Measurements from ENCODE around the gene KATNAL2. TPM values are rescaled to one million over a fixed set of nuclear protein-coding genes. Genes with fewer than 3 reads are reported as not detected.

KATNAL2 gene
- total RNA-seq, 1 donor from 2014 or later = 5.2 TPM

GRCh38 chr18:47036927-47037578, 119.7 kb downstream of the KATNAL2 start:
- no peak overlapping the region for H3K27ac ChIP-seq
- intact Hi-C loops (cut with DNase I) = no loop called here
- no peak overlapping the region for H3K4me3 ChIP-seq
- no peaks in the 10 kb centered on the region for H3K9me3 ChIP-seq
- TF ChIP-seq POLR2A (IDR thresholded peaks at IDR 0.05) = no peak
- TF ChIP-seq, protein P1, sequence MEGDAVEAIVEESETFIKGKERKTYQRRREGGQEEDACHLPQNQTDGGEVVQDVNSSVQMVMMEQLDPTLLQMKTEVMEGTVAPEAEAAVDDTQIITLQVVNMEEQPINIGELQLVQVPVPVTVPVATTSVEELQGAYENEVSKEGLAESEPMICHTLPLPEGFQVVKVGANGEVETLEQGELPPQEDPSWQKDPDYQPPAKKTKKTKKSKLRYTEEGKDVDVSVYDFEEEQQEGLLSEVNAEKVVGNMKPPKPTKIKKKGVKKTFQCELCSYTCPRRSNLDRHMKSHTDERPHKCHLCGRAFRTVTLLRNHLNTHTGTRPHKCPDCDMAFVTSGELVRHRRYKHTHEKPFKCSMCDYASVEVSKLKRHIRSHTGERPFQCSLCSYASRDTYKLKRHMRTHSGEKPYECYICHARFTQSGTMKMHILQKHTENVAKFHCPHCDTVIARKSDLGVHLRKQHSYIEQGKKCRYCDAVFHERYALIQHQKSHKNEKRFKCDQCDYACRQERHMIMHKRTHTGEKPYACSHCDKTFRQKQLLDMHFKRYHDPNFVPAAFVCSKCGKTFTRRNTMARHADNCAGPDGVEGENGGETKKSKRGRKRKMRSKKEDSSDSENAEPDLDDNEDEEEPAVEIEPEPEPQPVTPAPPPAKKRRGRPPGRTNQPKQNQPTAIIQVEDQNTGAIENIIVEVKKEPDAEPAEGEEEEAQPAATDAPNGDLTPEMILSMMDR (IDR thresholded peaks at IDR 0.05) = no peak
- DNase-seq (ENCODE audit: extremely low spot score in 2 of 2) = no peak
- H3K36me3 ChIP-seq = no peaks in the 10 kb centered on the region
- no peaks in the 10 kb centered on the region for H3K27me3 ChIP-seq
- no peaks in the 10 kb centered on the region for H3K4me1 ChIP-seq

DNA sequence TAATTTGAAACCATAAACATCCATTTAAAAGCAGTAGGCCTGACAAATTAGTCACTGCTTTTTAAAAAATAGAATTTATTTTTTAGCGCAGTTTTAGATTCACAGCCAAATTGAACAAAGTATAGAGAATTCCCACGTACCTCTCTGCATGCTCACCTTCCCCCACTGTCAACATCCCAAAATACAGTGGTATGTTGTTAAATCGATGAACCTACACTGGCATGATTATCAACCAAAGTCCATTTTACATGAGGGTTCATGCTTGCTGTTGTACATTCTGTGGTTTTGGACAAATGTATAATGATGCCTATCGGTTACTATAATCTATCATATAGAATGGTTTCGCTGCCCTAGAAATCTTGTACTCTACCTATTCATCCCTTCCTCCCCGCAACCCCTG, 123.6 kb downstream of the KATNAL2 start:
- Histone ChIP-seq H3K27me3 (no peaks in the 10 kb centered on the region), H3K27ac (no peak overlapping the region), H3K9me3 (no peaks in the 10 kb centered on the region), H3K36me3 (no peaks in the 10 kb centered on the region), H3K4me1 (no peaks in the 10 kb centered on the region), H3K4me3 (no peak overlapping the region)
- TF ChIP-seq, protein P1 (IDR thresholded peaks at IDR 0.05) = no peak
- TF ChIP-seq POLR2AphosphoS5 (IDR thresholded peaks at IDR 0.05; ENCODE audit: insufficient read depth in 1 of 2, low read depth in 1 of 2) = no peak
- no peak for TF ChIP-seq POLR2A (IDR thresholded peaks at IDR 0.05)
- DNase-seq (ENCODE audit: extremely low spot score in 2 of 2) = no peak
- intact Hi-C loops (cut with DNase I) = no loop called here

DNA sequence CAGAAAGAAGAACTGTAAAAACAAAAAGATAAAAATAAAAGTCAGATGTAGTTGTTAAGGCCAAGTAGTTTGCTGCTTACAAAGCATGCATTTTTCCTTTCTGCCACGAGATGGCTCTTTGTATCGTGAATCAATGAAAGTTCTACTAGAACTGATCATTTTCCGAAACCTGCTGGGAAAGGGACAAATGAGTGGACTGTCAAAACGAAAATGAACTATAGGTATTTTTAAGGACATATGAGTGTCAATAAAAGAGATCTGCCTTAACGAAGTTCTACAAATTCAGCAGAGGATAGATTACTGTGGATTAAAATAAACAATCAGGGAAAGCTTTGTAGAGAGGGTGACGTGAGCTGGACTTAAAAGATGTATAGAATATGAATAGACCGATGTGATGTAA, 133.1 kb downstream of the KATNAL2 start:
- Histone ChIP-seq H3K9me3 (no peaks in the 10 kb centered on the region), H3K4me3 (no peak overlapping the region), H3K36me3 (no peaks in the 10 kb centered on the region), H3K27ac (no peak overlapping the region), H3K27me3 (no peaks in the 10 kb centered on the region), H3K4me1 (no peaks in the 10 kb centered on the region)
- TF ChIP-seq, protein P1 (IDR thresholded peaks at IDR 0.05) = peak in 2 of 3 experiments; percentile 3 to 14
- no peak for TF ChIP-seq POLR2A (IDR thresholded peaks at IDR 0.05)
- TF ChIP-seq POLR2AphosphoS5 (IDR thresholded peaks at IDR 0.05; ENCODE audit: insufficient read depth in 1 of 2, low read depth in 1 of 2) = no peak
- intact Hi-C loops (cut with DNase I) = no loop called here
- DNase-seq (ENCODE audit: extremely low spot score in 2 of 2) = no peak

GRCh38 chr18:47054369-47054768, 137.0 kb downstream of the KATNAL2 start:
- no peak for DNase-seq (ENCODE audit: extremely low spot score in 2 of 2)
- Histone ChIP-seq H3K9me3 (no peaks in the 10 kb centered on the region), H3K36me3 (no peaks in the 10 kb centered on the region), H3K4me1 (no peaks in the 10 kb centered on the region), H3K4me3 (no peak overlapping the region), H3K27me3 (no peaks in the 10 kb centered on the region), H3K27ac (no peak overlapping the region)
- TF ChIP-seq, protein P1 (IDR thresholded peaks at IDR 0.05) = no peak
- TF ChIP-seq POLR2AphosphoS5 (IDR thresholded peaks at IDR 0.05; ENCODE audit: insufficient read depth in 1 of 2, low read depth in 1 of 2) (no peak), POLR2A (IDR thresholded peaks at IDR 0.05) (no peak)
- intact Hi-C loops (cut with DNase I) = no loop called here

DNA sequence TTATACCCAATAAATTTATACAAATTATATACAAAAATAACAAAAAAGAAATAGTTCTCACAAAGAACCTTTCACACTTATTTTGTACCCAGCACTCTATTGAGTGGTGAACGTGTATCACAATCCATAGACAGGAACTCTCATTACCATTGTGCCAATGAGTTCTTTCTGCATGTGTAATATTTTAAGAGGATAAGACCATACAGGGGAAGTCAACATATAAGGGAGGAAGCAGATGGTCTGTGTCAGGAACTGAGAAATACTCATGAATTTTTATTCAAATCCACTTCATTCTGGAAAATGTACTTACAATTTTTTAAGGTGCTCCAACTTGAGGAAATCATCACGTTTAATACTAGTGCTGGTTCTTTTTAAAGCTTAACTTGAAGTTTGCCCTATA, 145.1 kb downstream of the KATNAL2 start:
- no peaks in the 10 kb centered on the region for H3K36me3 ChIP-seq
- no peak for DNase-seq (ENCODE audit: extremely low spot score in 2 of 2)
- no peaks in the 10 kb centered on the region for H3K27me3 ChIP-seq
- no peaks in the 10 kb centered on the region for H3K4me1 ChIP-seq
- intact Hi-C loops (cut with DNase I) = no loop called here
- no peak overlapping the region for H3K27ac ChIP-seq
- no peak overlapping the region for H3K4me3 ChIP-seq
- TF ChIP-seq POLR2AphosphoS5 (IDR thresholded peaks at IDR 0.05; ENCODE audit: insufficient read depth in 1 of 2, low read depth in 1 of 2) (no peak), POLR2A (IDR thresholded peaks at IDR 0.05) (no peak)
- TF ChIP-seq, protein P1 (IDR thresholded peaks at IDR 0.05) = no peak
- H3K9me3 ChIP-seq = no peaks in the 10 kb centered on the region
